HG03175 (cell line): ENCODE measurements around the gene CYP4B1.
"Not testable (repeated sequence)": the region's sequence is repeated elsewhere in the genome, so short reads cannot be mapped to it uniquely, and the experiment has no call there.

Experiments
- ATAC-seq: cut with Tn5 transposase; IDR thresholded peaks from one replicate; pipeline ENCODE4 v1.9.1; 2021; ENCODE audit warnings: mild to moderate bottlenecking, moderate library complexity; ENCODE audit not compliant: unreplicated experiment

CYP4B1 gene

DNA sequence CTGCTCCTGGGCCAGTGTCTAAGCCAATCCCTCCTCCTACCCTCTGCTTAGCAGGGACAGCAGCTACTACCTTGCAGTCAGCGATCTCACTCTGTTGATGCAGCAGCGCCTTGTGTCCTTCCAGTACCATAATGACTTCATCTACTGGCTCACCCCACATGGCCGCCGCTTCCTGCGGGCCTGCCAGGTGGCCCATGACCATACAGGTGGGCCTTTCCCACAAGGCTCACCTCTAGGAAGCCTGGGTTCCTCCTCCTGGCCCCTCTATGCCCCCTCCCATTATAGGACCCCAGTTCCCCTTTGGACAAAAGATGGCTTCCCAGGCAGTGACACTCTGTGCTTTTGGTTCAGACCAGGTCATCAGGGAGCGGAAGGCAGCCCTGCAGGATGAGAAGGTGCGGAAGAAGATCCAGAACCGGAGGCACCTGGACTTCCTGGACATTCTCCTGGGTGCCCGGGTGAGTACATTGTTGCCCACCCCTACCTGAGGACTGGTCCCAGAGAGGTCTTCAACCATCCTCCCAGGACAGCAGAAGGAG is 15.1 kb downstream of the CYP4B1 start:
- ATAC-seq = no peak

GRCh38 chr1:46815133-46815532 is 16.3 kb downstream of the CYP4B1 start:
- no peak for ATAC-seq

DNA sequence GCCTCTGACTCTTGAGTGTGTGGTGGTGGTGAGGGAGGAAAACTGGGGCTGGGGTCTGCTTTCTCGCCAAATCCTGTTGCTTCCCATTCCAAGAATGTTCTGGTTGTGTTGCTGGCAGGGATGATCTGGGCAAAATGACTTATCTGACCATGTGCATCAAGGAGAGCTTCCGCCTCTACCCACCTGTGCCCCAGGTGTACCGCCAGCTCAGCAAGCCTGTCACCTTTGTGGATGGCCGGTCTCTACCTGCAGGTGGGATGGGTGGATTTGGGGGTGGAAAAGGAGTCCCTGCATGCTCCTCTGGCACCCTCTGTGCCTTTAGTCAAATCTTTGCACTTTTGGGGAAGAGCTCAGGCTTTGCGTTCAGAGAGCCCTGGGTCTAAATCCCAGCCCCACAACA is 18.1 kb downstream of the CYP4B1 start:
- ATAC-seq = no peak

GRCh38 chr1:46817814-46818213 is 19.0 kb downstream of the CYP4B1 start:
- ATAC-seq = no peak

DNA sequence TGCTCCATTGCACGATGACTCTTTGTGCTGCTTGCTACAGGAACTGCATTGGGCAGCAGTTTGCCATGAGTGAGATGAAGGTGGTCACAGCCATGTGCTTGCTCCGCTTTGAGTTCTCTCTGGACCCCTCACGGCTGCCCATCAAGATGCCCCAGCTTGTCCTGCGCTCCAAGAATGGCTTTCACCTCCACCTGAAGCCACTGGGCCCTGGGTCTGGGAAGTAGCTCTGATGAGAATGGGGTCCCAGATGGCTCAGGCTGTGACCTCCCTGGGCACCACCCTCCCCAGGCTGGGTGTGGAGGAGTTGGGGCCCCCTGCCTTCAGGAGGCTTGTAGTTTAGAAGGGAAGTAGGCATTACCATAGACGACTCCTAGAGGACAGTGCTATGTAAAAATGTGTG is 19.7 kb downstream of the CYP4B1 start:
- no peak for ATAC-seq

GRCh38 chr1:46819335-46819734 is 20.5 kb downstream of the CYP4B1 start:
- no peak for ATAC-seq

- ATAC-seq = no peak
These were observed 21.2 kb downstream of the CYP4B1 start for GRCh38 chr1:46820076-46820475.

- ATAC-seq = no peak
These were observed 21.8 kb downstream of the CYP4B1 start for GRCh38 chr1:46820560-46821060.

DNA sequence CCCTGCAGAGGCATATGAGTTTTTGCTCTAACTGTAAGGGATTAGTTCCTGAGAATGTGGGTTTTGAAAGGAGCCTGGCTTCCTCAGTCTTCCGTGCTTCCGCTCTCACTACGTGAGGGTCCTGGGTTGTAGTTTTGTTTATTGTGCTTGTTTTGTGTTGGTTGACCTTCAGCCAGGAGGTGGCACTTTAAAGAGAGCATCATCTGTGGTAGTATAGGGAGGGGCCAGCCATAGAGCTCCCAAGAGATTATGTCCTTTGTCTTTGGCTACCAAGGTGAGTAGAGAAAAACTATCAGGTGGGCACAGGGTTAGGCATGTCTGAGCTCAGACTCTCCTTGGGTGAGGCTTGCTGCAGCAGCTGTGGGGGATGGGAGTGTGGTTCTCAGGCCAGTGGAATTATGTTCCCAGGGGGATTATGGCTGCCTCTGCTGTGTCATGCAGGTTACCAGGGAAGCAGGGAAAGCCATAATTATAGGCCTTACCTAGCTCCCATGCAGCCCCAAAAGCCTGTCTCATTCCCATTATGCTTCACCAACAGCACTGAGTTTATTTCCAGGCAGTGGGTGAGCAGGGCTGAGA is 23.5 kb downstream of the CYP4B1 start:
- no peak for ATAC-seq

GRCh38 chr1:46823151-46823550 is 24.3 kb downstream of the CYP4B1 start:
- ATAC-seq = no peak

- ATAC-seq = not testable (repeated sequence)
These were observed 28.0 kb downstream of the CYP4B1 start for GRCh38 chr1:46826892-46827291.

DNA sequence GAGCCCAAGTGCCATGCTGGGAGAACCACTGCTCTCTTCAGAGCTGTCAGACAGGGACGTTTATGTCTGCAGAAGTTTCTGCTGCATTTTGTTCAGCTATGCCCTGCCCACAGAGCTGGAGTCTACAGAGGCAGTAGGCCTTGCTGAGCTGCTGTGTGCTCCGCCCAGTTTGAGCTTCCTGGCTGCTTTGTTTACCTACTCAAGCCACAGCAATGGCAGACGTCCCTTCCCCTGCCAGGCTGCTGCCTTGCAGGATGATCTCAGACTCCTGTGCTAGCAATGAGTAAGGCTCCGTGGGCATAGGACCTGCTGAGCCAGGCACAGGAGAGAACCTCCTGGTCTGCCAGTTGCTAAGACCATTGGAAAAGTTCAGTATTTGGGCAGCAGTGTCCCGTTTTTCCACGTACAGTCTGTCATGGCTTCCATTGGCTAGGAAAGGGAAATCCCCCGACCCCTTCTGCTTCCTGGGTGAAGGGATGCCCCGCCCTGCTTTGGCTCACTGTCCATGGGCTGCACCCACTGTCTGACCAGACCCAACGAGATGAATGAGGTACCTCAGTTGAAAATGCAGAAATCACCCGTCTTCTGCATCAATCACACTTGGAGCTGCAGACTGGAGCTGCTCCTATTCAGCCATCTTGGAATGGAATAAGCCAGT is 31.9 kb downstream of the CYP4B1 start:
- no peak for ATAC-seq

DNA sequence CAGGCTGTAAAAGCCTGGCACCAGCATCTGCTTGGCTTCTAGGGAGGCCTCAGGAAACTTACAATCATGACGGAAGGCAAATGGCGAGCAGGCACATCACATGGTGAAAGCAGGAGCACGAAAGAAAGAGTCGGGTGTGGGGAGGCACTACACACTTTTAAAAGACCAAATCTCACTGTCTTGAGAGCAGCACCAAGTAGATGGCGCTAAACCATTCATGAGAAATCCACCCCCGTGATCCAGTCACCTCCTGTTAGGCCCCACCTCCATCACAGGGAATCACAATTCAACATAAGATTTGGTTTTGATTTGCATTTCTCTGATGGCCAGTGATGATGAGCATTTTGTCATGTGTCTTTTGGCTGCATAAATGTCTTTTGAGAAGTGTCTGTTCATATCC is 36.6 kb downstream of the CYP4B1 start:
- ATAC-seq = not testable (repeated sequence)

- not testable (repeated sequence) for ATAC-seq
These were observed 47.5 kb downstream of the CYP4B1 start for GRCh38 chr1:46846386-46846785.

GRCh38 chr1:46857660-46858065 is 58.8 kb downstream of the CYP4B1 start:
- ATAC-seq = not testable (repeated sequence)

DNA sequence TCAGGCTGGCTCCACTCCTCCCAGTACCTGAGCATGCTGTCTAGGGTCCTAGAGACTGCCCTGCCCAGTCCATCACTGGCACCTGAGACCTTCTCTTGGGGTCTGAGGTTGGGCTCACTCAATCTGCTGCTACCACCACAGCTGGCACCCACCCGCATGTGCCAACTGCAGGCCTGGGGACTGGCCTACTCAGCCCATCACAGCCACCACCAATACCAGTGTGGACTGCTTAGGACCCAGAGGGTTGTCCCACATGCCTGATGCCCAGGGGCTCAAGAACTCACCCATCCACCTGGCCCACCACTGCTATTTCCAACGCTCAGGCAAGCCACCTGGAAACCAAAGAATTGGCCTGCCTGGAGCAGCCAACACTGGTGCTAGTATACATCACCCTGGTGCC is 63.5 kb downstream of the CYP4B1 start:
- ATAC-seq = no peak
